Measurements from ENCODE around the gene CAPZA3.

DNA sequence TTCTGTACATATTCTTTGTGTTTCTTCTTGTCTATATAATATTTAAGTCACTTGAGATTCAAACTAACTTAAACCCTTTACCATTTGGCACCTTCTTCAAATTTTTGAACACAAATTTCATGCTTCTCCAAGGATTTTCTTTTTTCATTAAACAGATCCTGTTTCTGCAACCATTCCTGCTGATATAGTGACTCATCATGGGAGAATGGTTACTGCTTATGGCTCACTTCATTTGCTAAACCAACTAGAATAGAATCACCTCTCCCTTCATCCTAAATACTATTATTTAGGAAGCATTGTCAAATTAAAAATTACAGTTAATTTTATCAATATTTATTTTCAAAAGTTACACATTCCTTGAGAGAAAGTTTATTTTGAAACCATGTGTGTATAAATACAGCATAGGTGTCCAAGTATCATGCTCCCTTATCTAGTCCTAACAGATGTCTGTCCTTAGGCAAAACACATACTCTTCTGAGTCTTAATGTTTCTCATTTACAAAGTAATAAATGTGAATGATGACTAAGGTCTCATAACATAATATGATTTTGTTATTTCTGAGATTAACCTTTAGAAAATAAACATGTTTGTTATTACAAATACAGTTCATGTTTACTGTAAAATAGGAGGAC lies 40.8 kb upstream of the CAPZA3 start:
- TF ChIP-seq, protein P1, sequence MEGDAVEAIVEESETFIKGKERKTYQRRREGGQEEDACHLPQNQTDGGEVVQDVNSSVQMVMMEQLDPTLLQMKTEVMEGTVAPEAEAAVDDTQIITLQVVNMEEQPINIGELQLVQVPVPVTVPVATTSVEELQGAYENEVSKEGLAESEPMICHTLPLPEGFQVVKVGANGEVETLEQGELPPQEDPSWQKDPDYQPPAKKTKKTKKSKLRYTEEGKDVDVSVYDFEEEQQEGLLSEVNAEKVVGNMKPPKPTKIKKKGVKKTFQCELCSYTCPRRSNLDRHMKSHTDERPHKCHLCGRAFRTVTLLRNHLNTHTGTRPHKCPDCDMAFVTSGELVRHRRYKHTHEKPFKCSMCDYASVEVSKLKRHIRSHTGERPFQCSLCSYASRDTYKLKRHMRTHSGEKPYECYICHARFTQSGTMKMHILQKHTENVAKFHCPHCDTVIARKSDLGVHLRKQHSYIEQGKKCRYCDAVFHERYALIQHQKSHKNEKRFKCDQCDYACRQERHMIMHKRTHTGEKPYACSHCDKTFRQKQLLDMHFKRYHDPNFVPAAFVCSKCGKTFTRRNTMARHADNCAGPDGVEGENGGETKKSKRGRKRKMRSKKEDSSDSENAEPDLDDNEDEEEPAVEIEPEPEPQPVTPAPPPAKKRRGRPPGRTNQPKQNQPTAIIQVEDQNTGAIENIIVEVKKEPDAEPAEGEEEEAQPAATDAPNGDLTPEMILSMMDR (IDR thresholded peaks at IDR 0.05): no peak
- TF ChIP-seq POLR2A (IDR thresholded peaks at IDR 0.05) (no peak), POLR2AphosphoS5 (IDR thresholded peaks at IDR 0.05) (no peak)
